NCI-H82 treated with DMSO at 0.1 percent for 48 hours (cell line): Measurements from ENCODE around the gene ELOVL3.

Source experiments
- DNase-seq: peaks from one replicate; lab custom pipeline; 2025; ENCODE audit not compliant: unreplicated experiment; lab: John Stamatoyannopoulos, UW

ELOVL3 gene

GRCh38 chr10:102226542-102226870 is 407 bp downstream of the ELOVL3 start:
- no peak for DNase-seq

- no peak for DNase-seq
These were observed 951 bp downstream of the ELOVL3 start for GRCh38 chr10:102227050-102227449.

- DNase-seq = peak; percentile 34
These were observed 3.7 kb downstream of the ELOVL3 start for GRCh38 chr10:102229810-102230263.

GRCh38 chr10:102230264-102230860 is 4.3 kb downstream of the ELOVL3 start:
- DNase-seq = no peak

- DNase-seq = no peak
These were observed 4.8 kb downstream of the ELOVL3 start for GRCh38 chr10:102230861-102231356.

- DNase-seq = no peak
These were observed 5.5 kb downstream of the ELOVL3 start for GRCh38 chr10:102231357-102232318.

GRCh38 chr10:102233997-102234396 is 7.9 kb downstream of the ELOVL3 start:
- peak; percentile 97 for DNase-seq

- peak; percentile 20 for DNase-seq
These were observed 8.9 kb downstream of the ELOVL3 start for GRCh38 chr10:102234888-102235597.

GRCh38 chr10:102235598-102235920 is 9.5 kb downstream of the ELOVL3 start:
- no peak for DNase-seq

GRCh38 chr10:102236006-102236405 is 9.9 kb downstream of the ELOVL3 start:
- DNase-seq = no peak

- DNase-seq = no peak
These were observed 11.7 kb downstream of the ELOVL3 start for GRCh38 chr10:102237711-102238252.

GRCh38 chr10:102240467-102241031 is 14.4 kb downstream of the ELOVL3 start:
- DNase-seq = no peak

GRCh38 chr10:102241032-102241443 is 14.9 kb downstream of the ELOVL3 start:
- no peak for DNase-seq

- DNase-seq = no peak
These were observed 15.5 kb downstream of the ELOVL3 start, which contains the start of gene PITX3 for GRCh38 chr10:102241444-102242117. TSS of gene PITX3 (minus strand) at chr10:102241512. CDS start at chr10:102232080, 9,432 bp downstream.

GRCh38 chr10:102242118-102242485 is 16.0 kb downstream of the ELOVL3 start:
- DNase-seq = no peak

GRCh38 chr10:102243309-102243708 is 17.2 kb downstream of the ELOVL3 start:
- DNase-seq = no peak

- peak; percentile 99 for DNase-seq
These were observed 19.2 kb downstream of the ELOVL3 start, which contains the start of gene GBF1 for GRCh38 chr10:102245082-102245931. TSS of gene GBF1 (plus strand) at chr10:102245532. CDS start at chr10:102258939, 13,407 bp downstream.

GRCh38 chr10:102245932-102246251 is 19.8 kb downstream of the ELOVL3 start:
- DNase-seq = no peak

GRCh38 chr10:102246261-102246660 is 20.2 kb downstream of the ELOVL3 start:
- DNase-seq = no peak
